Ectodermal cell (in vitro differentiated cells): ENCODE data around the gene DBF4B.

Experiments
- H3K27ac ChIP-seq: 2 replicates; pipeline ENCODE4 v1.7.0; 2013; ENCODE audit warnings: mild to moderate bottlenecking, low read depth, low read length; ENCODE audit not compliant: insufficient read depth, poor library complexity, severe bottlenecking
- H3K27me3 ChIP-seq: 2 replicates; pipeline ENCODE4 v1.7.0; 2013; ENCODE audit warnings: mild to moderate bottlenecking, low read length; ENCODE audit not compliant: insufficient read depth, control insufficient read depth, poor library complexity, severe bottlenecking
- H3K36me3 ChIP-seq: one replicate; pipeline ENCODE4 v1.7.0; 2013; ENCODE audit warnings: low read length; ENCODE audit not compliant: control insufficient read depth, insufficient read depth
- H3K4me1 ChIP-seq: one replicate; pipeline ENCODE4 v1.7.0; 2013; ENCODE audit warnings: low read length; ENCODE audit not compliant: control insufficient read depth, insufficient read depth
- H3K4me3 ChIP-seq: 2 replicates; pipeline ENCODE4 v1.7.0; 2013; ENCODE audit warnings: low read depth, low read length, control low read depth; ENCODE audit not compliant: insufficient read depth
- H3K9me3 ChIP-seq: 2 replicates; pipeline ENCODE4 v1.7.0; 2013; ENCODE audit warnings: mild to moderate bottlenecking, low read length, moderate library complexity; ENCODE audit not compliant: control insufficient read depth
- WGBS, 2 experiments: methylation state at CpG; one replicate each; pipeline ENCODE4 v1.1.7; 2013; ENCODE audit warnings: missing lambda C conversion rate in 2 of 2; 5-methylcytosine and 5-hydroxymethylcytosine counted together

Gene DBF4B

DNA sequence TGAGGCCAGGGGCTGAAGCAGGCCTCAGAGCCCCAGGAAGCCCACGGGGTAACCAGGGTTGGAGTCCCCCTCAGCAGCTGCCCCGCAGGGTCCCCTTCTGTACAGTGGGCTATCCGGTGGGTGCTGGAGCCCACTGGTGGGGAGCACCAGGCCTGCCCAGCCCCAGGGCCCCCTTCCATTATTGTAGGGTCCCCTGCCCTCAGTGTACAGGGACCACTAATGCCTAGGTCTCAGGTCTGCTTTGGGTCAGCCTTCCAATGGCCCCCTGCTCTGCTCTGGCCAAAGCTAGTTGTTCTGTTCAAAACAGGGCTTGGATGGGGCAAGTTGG is 51.4 kb downstream of the DBF4B start:
- peaks cover 9% of the 10 kb centered on the region for H3K4me1 ChIP-seq
- H3K27ac ChIP-seq: no peak overlapping the region
- H3K36me3 ChIP-seq: no peaks in the 10 kb centered on the region
- H3K27me3 ChIP-seq: peaks cover 33% of the 10 kb centered on the region
- WGBS, 2 experiments: 81 to 82% methylated on average over 3 of the region's 3 CpGs
- H3K4me3 ChIP-seq: peak overlapping the region; percentile 31
- H3K9me3 ChIP-seq: no peaks in the 10 kb centered on the region

DNA sequence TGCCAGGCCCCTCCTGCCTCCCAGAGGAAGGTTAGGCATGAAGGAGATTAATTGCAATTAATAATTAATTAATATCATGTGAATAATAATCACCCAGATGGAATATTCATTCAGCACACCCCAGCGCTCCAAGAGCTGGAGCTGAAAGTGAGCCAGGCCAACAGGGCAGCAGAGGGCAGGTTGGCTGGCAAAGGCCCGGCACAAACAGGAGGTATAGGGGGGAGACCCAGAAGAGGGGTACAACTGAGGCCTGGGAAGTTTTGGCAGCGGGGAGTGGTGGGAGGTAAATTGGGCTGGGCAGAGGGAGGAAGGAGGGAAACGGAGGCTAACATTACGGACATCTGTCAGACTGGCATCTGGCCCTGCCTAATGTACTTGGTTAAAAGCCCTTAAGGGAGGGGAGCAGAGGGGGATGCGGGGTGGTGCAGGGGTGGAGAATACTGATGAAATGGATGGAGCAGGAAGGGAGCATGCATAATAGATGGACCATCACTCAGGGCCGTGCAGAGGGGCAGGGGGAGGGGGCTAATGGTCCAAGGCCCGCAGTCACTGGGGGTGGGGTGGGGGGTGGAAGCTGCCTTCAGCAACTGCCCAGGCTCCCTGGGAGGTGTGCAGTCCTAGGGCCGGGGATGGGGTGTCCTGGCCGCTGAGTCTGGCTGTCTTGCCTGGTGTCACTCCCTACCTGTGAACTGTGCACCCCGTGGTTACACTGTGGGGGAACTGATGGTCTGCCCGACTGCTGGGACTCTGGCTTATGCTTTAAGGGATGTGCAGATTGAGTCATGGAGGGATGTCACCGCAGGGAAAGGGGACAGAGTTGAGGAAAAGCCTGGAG is 52.2 kb downstream of the DBF4B start:
- Histone ChIP-seq H3K9me3 (no peaks in the 10 kb centered on the region), H3K27ac (no peak overlapping the region), H3K4me1 (peaks cover 9% of the 10 kb centered on the region), H3K4me3 (no peak overlapping the region), H3K36me3 (no peaks in the 10 kb centered on the region), H3K27me3 (peaks cover 33% of the 10 kb centered on the region)
- 86 to 89% methylated on average over 13 of the region's 13 CpGs for WGBS, 2 experiments

DNA sequence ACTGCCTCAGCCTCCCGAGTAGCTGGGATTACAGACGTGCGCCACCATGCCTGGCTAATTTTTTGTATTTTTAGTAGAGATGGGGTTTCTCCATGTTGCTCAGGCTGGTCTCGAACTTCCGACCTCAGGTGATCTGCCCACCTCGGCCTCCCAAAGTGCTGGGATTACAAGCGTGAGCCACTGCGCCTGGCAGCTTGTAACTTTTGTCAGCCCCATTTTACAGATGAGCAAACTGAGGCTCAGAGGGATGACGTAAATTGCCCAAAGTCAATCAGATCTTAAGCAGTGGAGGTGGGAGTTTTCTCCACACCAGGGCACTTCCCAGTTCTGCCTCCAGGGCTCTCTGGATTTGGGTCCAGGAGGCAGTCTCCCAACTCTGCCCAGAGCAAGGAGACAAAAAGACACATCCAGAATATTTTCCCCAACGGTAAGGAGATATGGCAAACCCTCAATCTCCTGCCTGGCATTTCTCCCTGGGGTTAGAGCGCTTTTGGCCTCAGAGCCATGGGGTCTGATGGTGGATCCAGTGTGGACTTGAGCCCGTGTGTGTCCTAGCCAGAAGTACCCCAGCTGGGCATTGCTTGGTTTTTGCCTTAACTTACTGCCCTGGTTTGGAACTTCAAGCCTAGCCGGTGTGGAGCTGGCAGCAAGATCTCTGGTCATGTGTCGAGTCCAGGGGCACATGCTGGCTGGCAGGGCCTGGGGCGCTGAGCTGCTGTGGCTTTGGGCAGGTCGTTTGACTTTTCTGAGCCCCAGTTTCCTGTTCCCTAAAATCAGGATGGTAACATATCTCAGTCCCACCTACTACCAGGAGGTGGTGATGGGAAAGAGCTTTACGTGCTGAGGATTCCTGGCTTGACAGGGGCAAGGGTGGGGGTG is 53.7 kb downstream of the DBF4B start:
- Histone ChIP-seq H3K4me1 (peaks cover 9% of the 10 kb centered on the region), H3K36me3 (no peaks in the 10 kb centered on the region), H3K4me3 (no peak overlapping the region), H3K9me3 (no peaks in the 10 kb centered on the region), H3K27me3 (peaks cover 29% of the 10 kb centered on the region), H3K27ac (no peak overlapping the region)
- WGBS, 2 experiments: 87 to 89% methylated on average over 17 of the region's 17 CpGs

DNA sequence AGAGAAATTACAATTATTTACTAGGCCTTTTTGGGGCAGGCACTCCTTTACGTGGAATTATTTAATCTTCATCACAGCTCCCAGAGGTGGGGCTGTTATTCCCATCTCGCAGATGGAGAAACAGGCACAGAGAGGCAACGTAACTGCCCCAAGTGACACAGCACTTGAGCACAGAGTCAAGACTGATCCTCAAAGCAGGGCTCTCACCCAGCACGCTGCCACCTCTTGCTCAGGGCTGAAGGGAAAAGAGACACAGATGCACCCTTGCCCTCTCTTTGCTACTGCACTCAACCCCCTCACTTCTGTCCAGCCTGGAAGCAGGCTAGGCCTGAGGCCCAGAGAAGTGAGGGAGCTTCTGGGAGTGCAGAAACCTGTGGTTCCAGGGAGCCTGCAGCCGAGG is 54.7 kb downstream of the DBF4B start:
- Histone ChIP-seq H3K36me3 (no peaks in the 10 kb centered on the region), H3K4me3 (no peak overlapping the region), H3K9me3 (no peaks in the 10 kb centered on the region), H3K4me1 (peaks cover 19% of the 10 kb centered on the region), H3K27me3 (peaks cover 19% of the 10 kb centered on the region), H3K27ac (no peak overlapping the region)
- WGBS, 2 experiments: 88 to 89% methylated on average over 5 of the region's 5 CpGs

DNA sequence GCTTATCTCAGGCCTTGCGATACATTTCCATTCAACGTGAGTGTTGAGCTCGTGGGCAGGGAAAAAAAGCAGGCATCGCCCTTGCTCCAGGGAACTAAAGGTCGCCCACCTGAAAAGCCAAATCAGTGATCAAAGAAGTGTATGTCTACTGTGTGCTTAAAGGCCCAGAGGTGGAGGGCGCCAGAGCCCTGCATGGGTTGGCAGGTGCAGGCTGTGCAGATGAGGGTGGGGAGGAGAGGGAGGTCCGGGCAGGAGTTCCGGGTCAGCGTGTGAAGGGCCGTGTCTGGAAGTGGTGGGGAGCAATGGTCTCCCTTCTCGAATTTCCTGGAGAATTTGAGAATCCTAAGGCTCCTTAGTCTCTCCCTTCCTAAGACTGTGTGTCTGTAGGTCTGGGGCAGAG is 57.5 kb downstream of the DBF4B start:
- H3K9me3 ChIP-seq: no peaks in the 10 kb centered on the region
- no peaks in the 10 kb centered on the region for H3K27me3 ChIP-seq
- H3K36me3 ChIP-seq: no peaks in the 10 kb centered on the region
- peaks cover 10% of the 10 kb centered on the region for H3K4me1 ChIP-seq
- H3K4me3 ChIP-seq: no peak overlapping the region
- WGBS, 2 experiments: 76 to 77% methylated on average over 11 of the region's 11 CpGs
- H3K27ac ChIP-seq: no peak overlapping the region

DNA sequence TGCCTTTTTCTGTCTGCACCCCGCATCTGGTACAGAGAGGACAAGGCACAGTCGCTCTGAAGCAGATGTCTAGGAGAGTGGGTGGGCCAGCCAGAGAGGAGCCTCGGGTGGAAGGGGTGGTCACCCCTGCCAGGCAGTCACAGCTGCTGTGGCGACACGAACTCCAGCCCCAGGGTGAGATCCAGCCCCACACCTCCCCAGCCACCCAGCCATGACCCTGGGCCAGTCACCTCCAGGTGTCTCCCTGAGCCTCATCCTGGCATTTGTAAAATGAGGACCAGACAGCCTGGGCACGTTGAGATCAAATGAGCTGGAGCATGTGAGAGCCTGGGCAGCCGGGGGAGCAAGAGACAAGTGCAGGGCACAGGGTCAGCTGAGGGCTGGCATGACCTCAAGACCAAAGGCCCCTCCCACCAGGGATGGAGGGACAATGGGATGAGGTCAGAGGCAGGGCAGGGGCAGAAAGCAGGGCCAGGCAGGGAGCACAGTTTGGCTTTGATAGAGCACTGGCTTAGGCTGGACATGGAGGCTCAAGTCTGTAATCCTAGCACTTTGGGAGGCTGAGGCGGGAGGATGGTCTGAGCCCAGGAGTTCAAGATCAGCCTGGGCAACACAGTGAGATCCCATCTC is 58.1 kb downstream of the DBF4B start:
- WGBS, 2 experiments: 79 to 80% methylated on average over 8 of the region's 8 CpGs
- Histone ChIP-seq H3K27ac (no peak overlapping the region), H3K36me3 (no peaks in the 10 kb centered on the region), H3K4me3 (no peak overlapping the region), H3K27me3 (no peaks in the 10 kb centered on the region), H3K4me1 (peaks cover 10% of the 10 kb centered on the region), H3K9me3 (no peaks in the 10 kb centered on the region)

DNA sequence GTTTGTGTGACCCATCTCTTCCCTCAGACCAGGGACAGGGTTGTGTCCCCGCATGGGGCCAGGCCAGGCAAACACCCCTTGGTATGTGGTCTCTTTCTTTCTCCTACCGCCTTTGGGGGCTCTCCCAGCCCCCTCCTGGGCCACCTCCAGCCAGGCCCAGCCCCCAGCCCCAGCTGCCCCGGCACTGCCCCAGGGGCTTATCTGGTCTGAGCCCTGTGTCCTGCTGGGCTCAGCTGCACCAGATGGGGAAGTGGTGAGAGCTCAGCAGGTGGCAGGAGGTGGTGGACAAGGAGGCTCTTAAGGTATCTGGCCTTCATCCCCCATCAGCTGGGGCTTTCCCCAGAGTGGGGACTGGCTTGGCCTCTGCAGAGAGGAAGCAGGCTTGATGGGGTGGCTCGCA is 59.0 kb downstream of the DBF4B start:
- Histone ChIP-seq H3K36me3 (no peaks in the 10 kb centered on the region), H3K27me3 (no peaks in the 10 kb centered on the region), H3K9me3 (no peaks in the 10 kb centered on the region), H3K27ac (no peak overlapping the region), H3K4me1 (peaks cover 10% of the 10 kb centered on the region), H3K4me3 (no peak overlapping the region)
- 54 to 59% methylated on average over 4 of the region's 4 CpGs for WGBS, 2 experiments

DNA sequence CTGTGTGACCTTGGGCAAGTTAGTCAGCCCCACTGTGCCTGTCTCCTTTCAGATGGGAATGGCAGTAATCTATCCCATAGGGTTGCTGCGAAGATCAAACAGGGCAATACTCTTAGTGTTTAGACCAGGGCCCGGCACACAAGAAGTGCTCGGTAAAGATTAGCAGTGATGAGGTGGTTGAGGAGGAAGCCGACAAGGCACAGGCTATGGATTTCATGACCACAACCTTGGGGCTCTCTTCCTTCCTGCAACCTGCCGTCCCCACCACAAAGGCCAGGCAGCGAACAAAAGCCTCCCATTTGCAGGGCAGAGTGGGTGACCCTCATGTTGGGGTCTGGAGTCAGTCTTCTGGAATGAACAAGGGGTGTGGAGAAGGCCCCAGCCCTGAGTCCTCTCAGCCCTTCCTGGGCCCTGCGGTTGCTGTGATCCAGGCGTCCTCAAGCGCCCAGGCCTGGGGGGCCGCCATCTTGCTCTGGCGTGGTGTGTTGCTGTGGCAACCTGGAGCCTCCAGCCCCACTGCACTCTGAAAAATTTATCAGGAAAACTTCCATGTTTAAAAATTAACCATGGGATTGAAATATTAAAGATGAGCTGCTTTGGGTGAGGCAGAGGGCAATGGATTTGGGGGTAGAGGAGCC is 60.2 kb downstream of the DBF4B start:
- WGBS, 2 experiments: 95% methylated on average over 11 of the region's 11 CpGs
- Histone ChIP-seq H3K9me3 (no peaks in the 10 kb centered on the region), H3K4me1 (peaks cover 10% of the 10 kb centered on the region), H3K4me3 (no peak overlapping the region), H3K27ac (no peak overlapping the region), H3K27me3 (no peaks in the 10 kb centered on the region), H3K36me3 (no peaks in the 10 kb centered on the region)

DNA sequence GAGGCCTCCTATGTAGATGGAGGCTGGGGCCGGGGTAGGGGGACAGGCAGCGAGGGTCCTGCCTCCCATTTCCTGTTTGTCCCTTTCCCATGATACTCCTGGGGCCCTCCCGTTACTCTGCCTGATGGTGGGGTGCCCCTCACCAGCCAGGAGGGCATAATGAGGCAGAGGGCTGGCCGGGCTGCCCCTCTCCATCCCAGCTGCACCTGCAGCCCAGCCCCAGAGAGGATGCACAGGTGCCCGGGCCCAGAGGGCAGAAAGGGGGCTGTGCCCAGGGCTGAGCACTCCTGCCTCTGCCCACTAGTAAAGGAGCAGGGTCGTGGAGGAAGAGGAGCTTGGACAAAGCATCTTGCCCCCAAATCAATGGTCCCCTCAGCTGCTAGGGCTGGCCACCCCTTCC is 60.8 kb downstream of the DBF4B start:
- Histone ChIP-seq H3K9me3 (no peaks in the 10 kb centered on the region), H3K27me3 (no peaks in the 10 kb centered on the region), H3K4me3 (no peak overlapping the region), H3K4me1 (peaks cover 10% of the 10 kb centered on the region), H3K27ac (no peak overlapping the region), H3K36me3 (no peaks in the 10 kb centered on the region)
- 77 to 85% methylated on average over 6 of the region's 6 CpGs for WGBS, 2 experiments
